DOHH2 (cell line): ENCODE data around the gene TTLL3.

Experiments used
- CTCF ChIP-seq: fragments of 200-600 bp; sonication (generic); IDR thresholded peaks from one replicate; pipeline ENCODE4 v1.5.1; 2014; ENCODE audit warnings: antibody characterized with exemption, mild to moderate bottlenecking, low read depth, low read length; ENCODE audit not compliant: poor library complexity, severe bottlenecking
- EZH2phosphoT487 ChIP-seq: fragments of 200-600 bp; sonication (generic); IDR thresholded peaks from 2 replicates; pipeline ENCODE4 v1.6.1; 2017; ENCODE audit warnings: borderline replicate concordance, mild to moderate bottlenecking, antibody characterized with exemption, low read length, moderate library complexity, mixed read lengths

- TF ChIP-seq CTCF (no peak), EZH2phosphoT487 (no peak)
These were observed 835 bp upstream of the TTLL3 start for GRCh38 chr3:9809239-9809614.
